AG09309 (cell line): Measurements from ENCODE around the gene LAMA1.

Source experiments
- DNase-seq: peaks from one replicate; pipeline ENCODE4 v3.0.0-alpha.2; 2010; ENCODE audit warnings: low read depth
- H3K4me3 ChIP-seq: 2 replicates; pipeline ENCODE4 v1.5.1; 2011; ENCODE audit warnings: mild to moderate bottlenecking, low read depth, low read length, moderate library complexity; ENCODE audit not compliant: control insufficient read depth
- TF ChIP-seq, protein P1 (sequence below): IDR thresholded peaks from 2 replicates; pipeline ENCODE4 v1.5.1; 2011; ENCODE audit warnings: mild to moderate bottlenecking, low read depth, low read length, inconsistent platforms; ENCODE audit not compliant: insufficient read depth, control insufficient read depth; ENCODE audit errors: missing control alignments

The LAMA1 gene

GRCh38 chr18:7071600-7071999 is 46.0 kb downstream of the LAMA1 start:
- TF ChIP-seq, protein P1, sequence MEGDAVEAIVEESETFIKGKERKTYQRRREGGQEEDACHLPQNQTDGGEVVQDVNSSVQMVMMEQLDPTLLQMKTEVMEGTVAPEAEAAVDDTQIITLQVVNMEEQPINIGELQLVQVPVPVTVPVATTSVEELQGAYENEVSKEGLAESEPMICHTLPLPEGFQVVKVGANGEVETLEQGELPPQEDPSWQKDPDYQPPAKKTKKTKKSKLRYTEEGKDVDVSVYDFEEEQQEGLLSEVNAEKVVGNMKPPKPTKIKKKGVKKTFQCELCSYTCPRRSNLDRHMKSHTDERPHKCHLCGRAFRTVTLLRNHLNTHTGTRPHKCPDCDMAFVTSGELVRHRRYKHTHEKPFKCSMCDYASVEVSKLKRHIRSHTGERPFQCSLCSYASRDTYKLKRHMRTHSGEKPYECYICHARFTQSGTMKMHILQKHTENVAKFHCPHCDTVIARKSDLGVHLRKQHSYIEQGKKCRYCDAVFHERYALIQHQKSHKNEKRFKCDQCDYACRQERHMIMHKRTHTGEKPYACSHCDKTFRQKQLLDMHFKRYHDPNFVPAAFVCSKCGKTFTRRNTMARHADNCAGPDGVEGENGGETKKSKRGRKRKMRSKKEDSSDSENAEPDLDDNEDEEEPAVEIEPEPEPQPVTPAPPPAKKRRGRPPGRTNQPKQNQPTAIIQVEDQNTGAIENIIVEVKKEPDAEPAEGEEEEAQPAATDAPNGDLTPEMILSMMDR: no peak
- H3K4me3 ChIP-seq: no peak overlapping the region
- DNase-seq: no peak

DNA sequence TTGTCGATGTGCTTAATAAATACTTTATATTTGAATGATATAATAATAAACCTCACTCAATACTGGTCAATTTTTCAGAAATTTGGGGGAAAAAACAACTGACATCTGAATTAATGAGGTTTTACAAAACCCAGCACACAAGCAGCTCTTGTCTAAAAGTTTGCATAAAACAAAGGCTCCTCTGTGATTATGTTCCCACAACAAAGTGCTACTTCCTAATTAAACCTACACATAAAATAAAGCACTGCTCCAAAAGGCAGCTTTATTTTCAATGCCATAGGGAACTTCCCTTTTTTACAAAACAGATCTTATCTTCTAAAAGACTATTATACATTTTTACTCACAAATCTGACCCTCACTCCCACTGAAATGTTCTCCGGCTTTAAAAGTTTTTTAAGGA is 47.1 kb downstream of the LAMA1 start:
- no peak for DNase-seq
- TF ChIP-seq, protein P1: no peak
- no peak overlapping the region for H3K4me3 ChIP-seq

GRCh38 chr18:7068871-7069590 is 48.6 kb downstream of the LAMA1 start:
- H3K4me3 ChIP-seq: no peak overlapping the region
- no peak for DNase-seq
- TF ChIP-seq, protein P1: no peak

GRCh38 chr18:7066965-7067555 is 50.5 kb downstream of the LAMA1 start:
- H3K4me3 ChIP-seq: no peak overlapping the region
- TF ChIP-seq, protein P1: no peak
- no peak for DNase-seq

GRCh38 chr18:7065736-7066135 is 51.9 kb downstream of the LAMA1 start:
- DNase-seq: no peak

GRCh38 chr18:7064346-7064745 is 53.3 kb downstream of the LAMA1 start:
- no peak for DNase-seq
- TF ChIP-seq, protein P1: no peak
- H3K4me3 ChIP-seq: no peak overlapping the region

More at GRCh38 chr18:7065736-7066135, 51.9 kb downstream of the LAMA1 start:
- no peak overlapping the region for H3K4me3 ChIP-seq
- TF ChIP-seq, protein P1: no peak

DNA sequence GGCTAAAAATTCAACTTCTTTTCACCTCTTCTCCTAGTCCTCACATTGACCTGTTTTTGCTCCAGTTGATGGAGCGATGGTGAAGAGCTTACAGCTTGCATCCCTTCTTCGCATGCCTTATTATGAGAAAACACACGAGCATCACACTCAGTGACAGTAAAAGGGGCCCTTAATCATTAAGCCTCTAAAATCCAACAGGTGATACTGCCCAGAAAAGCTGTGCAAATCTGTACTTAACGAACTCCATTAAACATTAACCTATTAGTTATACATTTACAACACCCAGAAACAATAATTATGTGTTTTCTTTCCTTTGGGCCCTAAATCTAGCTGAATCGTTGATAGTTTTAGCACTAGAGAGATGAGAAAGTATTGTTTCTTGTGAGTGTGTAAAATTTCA is 54.8 kb downstream of the LAMA1 start:
- no peak for DNase-seq
- TF ChIP-seq, protein P1: no peak
- H3K4me3 ChIP-seq: no peak overlapping the region
